Measurements from ENCODE around the gene MED13. TPM values are rescaled to one million over a fixed set of nuclear protein-coding genes. Genes with fewer than 3 reads are reported as not detected.

The MED13 gene
- total RNA-seq, 1 donor from 2014 or later = 51.4 TPM

GRCh38 chr17:62083651-62084050, 18.6 kb upstream of the MED13 start:
- H3K27ac Mint-ChIP-seq (ENCODE audit: unreplicated experiment) = no peak overlapping the region
- no peaks in the 10 kb centered on the region for H3K9me3 Mint-ChIP-seq (ENCODE audit: unreplicated experiment)
- H3K36me3 Mint-ChIP-seq (ENCODE audit: low read depth, unreplicated experiment) = no peaks in the 10 kb centered on the region
- DNase-seq (ENCODE audit: low spot score) = no peak
- TF ChIP-seq CTCF (IDR thresholded peaks at IDR 0.05; ENCODE audit: unreplicated experiment) = no peak
- no peaks in the 10 kb centered on the region for H3K27me3 Mint-ChIP-seq (ENCODE audit: unreplicated experiment)
- no peak overlapping the region for H3K4me3 Mint-ChIP-seq (ENCODE audit: unreplicated experiment)
- H3K4me1 Mint-ChIP-seq (ENCODE audit: unreplicated experiment) = no peaks in the 10 kb centered on the region

- Mint-ChIP-seq H3K27me3 (ENCODE audit: unreplicated experiment) (peaks cover 1% of the 10 kb centered on the region), H3K36me3 (ENCODE audit: low read depth, unreplicated experiment) (no peaks in the 10 kb centered on the region), H3K4me1 (ENCODE audit: unreplicated experiment) (no peaks in the 10 kb centered on the region), H3K27ac (ENCODE audit: unreplicated experiment) (no peak overlapping the region), H3K4me3 (ENCODE audit: unreplicated experiment) (no peak overlapping the region), H3K9me3 (ENCODE audit: unreplicated experiment) (no peaks in the 10 kb centered on the region)
- DNase-seq (ENCODE audit: low spot score) = no peak
- TF ChIP-seq CTCF (IDR thresholded peaks at IDR 0.05; ENCODE audit: unreplicated experiment) = no peak
Observed at GRCh38 chr17:62080647-62081046, 15.6 kb upstream of the MED13 start.

- no peaks in the 10 kb centered on the region for H3K4me1 Mint-ChIP-seq (ENCODE audit: unreplicated experiment)
- no peaks in the 10 kb centered on the region for H3K36me3 Mint-ChIP-seq (ENCODE audit: low read depth, unreplicated experiment)
- no peak for DNase-seq (ENCODE audit: low spot score)
- H3K4me3 Mint-ChIP-seq (ENCODE audit: unreplicated experiment) = no peak overlapping the region
- H3K27me3 Mint-ChIP-seq (ENCODE audit: unreplicated experiment) = peaks cover 1% of the 10 kb centered on the region
- no peak for TF ChIP-seq CTCF (IDR thresholded peaks at IDR 0.05; ENCODE audit: unreplicated experiment)
- H3K9me3 Mint-ChIP-seq (ENCODE audit: unreplicated experiment) = no peaks in the 10 kb centered on the region
- no peak overlapping the region for H3K27ac Mint-ChIP-seq (ENCODE audit: unreplicated experiment)
Observed at GRCh38 chr17:62078009-62078408, 12.9 kb upstream of the MED13 start.

GRCh38 chr17:62076864-62077788, 12.0 kb upstream of the MED13 start:
- no peak for TF ChIP-seq CTCF (IDR thresholded peaks at IDR 0.05; ENCODE audit: unreplicated experiment)
- Mint-ChIP-seq H3K27ac (ENCODE audit: unreplicated experiment) (no peak overlapping the region), H3K27me3 (ENCODE audit: unreplicated experiment) (peaks cover 1% of the 10 kb centered on the region), H3K4me3 (ENCODE audit: unreplicated experiment) (no peak overlapping the region), H3K36me3 (ENCODE audit: low read depth, unreplicated experiment) (no peaks in the 10 kb centered on the region), H3K9me3 (ENCODE audit: unreplicated experiment) (no peaks in the 10 kb centered on the region), H3K4me1 (ENCODE audit: unreplicated experiment) (no peaks in the 10 kb centered on the region)
- no peak for DNase-seq (ENCODE audit: low spot score)

GRCh38 chr17:62075308-62075815, 10.3 kb upstream of the MED13 start:
- Mint-ChIP-seq H3K27ac (ENCODE audit: unreplicated experiment) (no peak overlapping the region), H3K4me1 (ENCODE audit: unreplicated experiment) (peaks cover 2% of the 10 kb centered on the region), H3K4me3 (ENCODE audit: unreplicated experiment) (no peak overlapping the region), H3K27me3 (ENCODE audit: unreplicated experiment) (peaks cover 1% of the 10 kb centered on the region), H3K36me3 (ENCODE audit: low read depth, unreplicated experiment) (no peaks in the 10 kb centered on the region), H3K9me3 (ENCODE audit: unreplicated experiment) (no peaks in the 10 kb centered on the region)
- no peak for TF ChIP-seq CTCF (IDR thresholded peaks at IDR 0.05; ENCODE audit: unreplicated experiment)
- no peak for DNase-seq (ENCODE audit: low spot score)

Measured in endothelial cell (in vitro differentiated cells).